OCI-LY7 (cell line): ENCODE data around the gene NFIX. TPM values are rescaled to one million over a fixed set of nuclear protein-coding genes. Genes with fewer than 3 reads are reported as not detected.

ENCODE experiments used
- BruUV-seq: library from RNA; stranded (reverse); fragments of 400-500 nt; replicated peaks from 2 replicates; lab custom pipeline; 2021; lab: Mats Ljungman, UMichigan
- CTCF ChIA-PET: fragments of 300-600 bp; sonication (Branson Sonifier 250); formaldehyde crosslinking; loops from one replicate; lab custom pipeline; 2022; ENCODE audit warnings: antibody characterized with exemption; ENCODE audit not compliant: unreplicated experiment; lab: Charles Lee
- POLR2A ChIA-PET: fragments of 300-600 bp; sonication (Branson Sonifier 250); formaldehyde crosslinking; loops from one replicate; lab custom pipeline; 2022; ENCODE audit warnings: antibody characterized with exemption; lab: Charles Lee
- DNase-seq: peaks from one replicate; pipeline ENCODE4 v3.0.0-alpha.2; 2015; ENCODE audit warnings: low spot score
- H2AFZ ChIP-seq: fragments of 200-600 bp; sonication (generic), shearing (Covaris generic); 2 replicates; pipeline ENCODE4 v1.6.1; 2014; ENCODE audit warnings: mild to moderate bottlenecking, antibody characterized with exemption, low read length, moderate library complexity
- H3K27ac ChIP-seq: fragments of 200-600 bp; sonication (generic); 2 replicates; pipeline ENCODE4 v1.5.1; 2014; ENCODE audit warnings: mixed run types, low read depth, mild to moderate bottlenecking, moderate library complexity, low read length, inconsistent platforms; ENCODE audit not compliant: poor library complexity, severe bottlenecking
- H3K36me3 ChIP-seq: fragments of 200-600 bp; sonication (generic); 2 replicates; pipeline ENCODE4 v1.6.1; 2014; ENCODE audit warnings: mild to moderate bottlenecking, antibody characterized with exemption, low read length, moderate library complexity, mixed read lengths; ENCODE audit not compliant: insufficient read depth
- H3K4me1 ChIP-seq: fragments of 200-600 bp; sonication (generic); 2 replicates; pipeline ENCODE4 v1.5.1; 2014; ENCODE audit warnings: mild to moderate bottlenecking, low read length; ENCODE audit not compliant: insufficient read depth, poor library complexity, severe bottlenecking
- H3K4me2 ChIP-seq: fragments of 200-600 bp; sonication (generic); 2 replicates; pipeline ENCODE4 v1.6.1; 2014; ENCODE audit warnings: mild to moderate bottlenecking, low read length
- H3K4me3 ChIP-seq: fragments of 200-600 bp; sonication (generic); 2 replicates; pipeline ENCODE4 v1.5.1; 2014; ENCODE audit warnings: mild to moderate bottlenecking, low read depth, low read length; ENCODE audit not compliant: poor library complexity, severe bottlenecking
- H3K79me2 ChIP-seq: fragments of 200-600 bp; sonication (generic); 2 replicates; pipeline ENCODE4 v1.6.1; 2016; ENCODE audit warnings: low read depth, mild to moderate bottlenecking, low read length, moderate library complexity, mixed read lengths; ENCODE audit not compliant: insufficient read depth
- H3K9me2 ChIP-seq: fragments of 200-600 bp; sonication (generic); 2 replicates; pipeline ENCODE4 v1.6.1; 2016; ENCODE audit warnings: mild to moderate bottlenecking, low read length, mixed read lengths; ENCODE audit not compliant: insufficient read depth
- H3K9me3 ChIP-seq: fragments of 200-600 bp; sonication (generic); 2 replicates; pipeline ENCODE4 v1.6.1; 2014; ENCODE audit warnings: mild to moderate bottlenecking, mixed run types, low read length, mixed read lengths
- H4K20me1 ChIP-seq: fragments of 200-600 bp; sonication (generic); 2 replicates; pipeline ENCODE4 v1.6.1; 2014; ENCODE audit warnings: mild to moderate bottlenecking, antibody characterized with exemption, low read length, moderate library complexity, mixed read lengths; ENCODE audit not compliant: insufficient read depth
- CTCF ChIP-seq: fragments of 200-600 bp; sonication (generic); conservative IDR thresholded peaks from 2 replicates; pipeline ENCODE4 v1.5.1; 2014; ENCODE audit warnings: mild to moderate bottlenecking, antibody characterized with exemption, low read length, moderate library complexity, mixed read lengths
- EZH2phosphoT487 ChIP-seq: fragments of 200-600 bp; sonication (generic); IDR thresholded peaks from 2 replicates; pipeline ENCODE4 v1.6.1; 2018; ENCODE audit warnings: low read depth, borderline replicate concordance, mild to moderate bottlenecking, mixed run types, antibody characterized with exemption, low read length, moderate library complexity, mixed read lengths
- intact Hi-C: fragments of 100-400 bp; cut with micrococcal nuclease; formaldehyde crosslinking; loops from one replicate; pipeline ENCODE4 v1.10.0; 2022; ENCODE audit not compliant: unreplicated experiment
- total RNA-seq, 2 experiments: library from RNA; depleted of rRNA in 1 of 2; stranded (reverse); fragments of >200 nt in 1 of 2; shearing (Covaris generic) in 1 of 2; gene quantifications; 2 replicates each; pipeline ENCODE4 v1.2.3, GENCODE V29; 2014 to 2022

NFIX gene
- total RNA-seq, 2 experiments from 2014 or later: 0.16 to 0.72 TPM

GRCh38 chr19:13039211-13039789 is 44.0 kb downstream of the NFIX start:
- peaks cover 6% of the 10 kb centered on the region for H3K4me1 ChIP-seq
- CTCF ChIA-PET: interaction anchor here (1.5 kb wide), 1 partner anchor 74 kb away, joined by 3 read pairs; no protein-coding TSS in a partner anchor
- no TSS peak for BruUV-seq
- no peaks in the 10 kb centered on the region for H3K79me2 ChIP-seq
- H3K36me3 ChIP-seq: no peaks in the 10 kb centered on the region
- no peak overlapping the region for H3K4me3 ChIP-seq
- no peak overlapping the region for H3K4me2 ChIP-seq
- TF ChIP-seq EZH2phosphoT487 (no peak), CTCF (no peak)
- no peaks in the 10 kb centered on the region for H4K20me1 ChIP-seq
- intact Hi-C loops: no loop called here
- H3K27ac ChIP-seq: no peak overlapping the region
- DNase-seq: no peak
- no peaks in the 10 kb centered on the region for H3K9me3 ChIP-seq
- no peaks in the 10 kb centered on the region for H3K9me2 ChIP-seq
- H2AFZ ChIP-seq: no peak overlapping the region
- POLR2A ChIA-PET: no interaction called here

GRCh38 chr19:13040232-13040947 is 45.1 kb downstream of the NFIX start:
- Histone ChIP-seq H3K79me2 (no peaks in the 10 kb centered on the region), H3K4me1 (peaks cover 6% of the 10 kb centered on the region), H3K9me3 (no peaks in the 10 kb centered on the region), H4K20me1 (no peaks in the 10 kb centered on the region), H3K9me2 (no peaks in the 10 kb centered on the region), H3K36me3 (no peaks in the 10 kb centered on the region), H2AFZ (no peak overlapping the region), H3K4me3 (no peak overlapping the region), H3K4me2 (no peak overlapping the region), H3K27ac (no peak overlapping the region)
- no TSS peak for BruUV-seq
- intact Hi-C loops: no loop called here
- POLR2A ChIA-PET: no interaction called here
- TF ChIP-seq CTCF (no peak), EZH2phosphoT487 (no peak)
- CTCF ChIA-PET: interaction anchor here (1.5 kb wide), 1 partner anchor 75 kb away, joined by 3 read pairs; no protein-coding TSS in a partner anchor
- DNase-seq: no peak

GRCh38 chr19:13040948-13041292 is 45.6 kb downstream of the NFIX start:
- no peak overlapping the region for H3K4me2 ChIP-seq
- H3K36me3 ChIP-seq: no peaks in the 10 kb centered on the region
- H3K79me2 ChIP-seq: no peaks in the 10 kb centered on the region
- ChIA-PET CTCF (no interaction called here), POLR2A (no interaction called here)
- intact Hi-C loops: no loop called here
- no peak overlapping the region for H3K27ac ChIP-seq
- no peaks in the 10 kb centered on the region for H3K9me2 ChIP-seq
- H2AFZ ChIP-seq: no peak overlapping the region
- H3K4me3 ChIP-seq: no peak overlapping the region
- H3K9me3 ChIP-seq: no peaks in the 10 kb centered on the region
- DNase-seq: no peak
- H3K4me1 ChIP-seq: peaks cover 6% of the 10 kb centered on the region
- TF ChIP-seq CTCF: no peak
- TF ChIP-seq EZH2phosphoT487: no peak
- BruUV-seq: no TSS peak
- no peaks in the 10 kb centered on the region for H4K20me1 ChIP-seq
